Osteocyte (in vitro differentiated cells): ENCODE measurements around the gene TREH. TPM values are rescaled to one million over a fixed set of nuclear protein-coding genes. Genes with fewer than 3 reads are reported as not detected.
A peak's percentile ranks its signal among the peaks of the same experiment; 100 is the strongest.

Experiments used
- DNase-seq: peaks from one replicate; pipeline ENCODE4 v3.0.0; 2021; ENCODE audit warnings: mixed read lengths; ENCODE audit not compliant: unreplicated experiment; ENCODE audit errors: extremely low spot score
- H3K27ac Mint-ChIP-seq: one replicate; pipeline ENCODE4 v1.8.0; 2021; ENCODE audit warnings: mild to moderate bottlenecking, mixed read lengths; ENCODE audit not compliant: unreplicated experiment
- H3K27me3 Mint-ChIP-seq: one replicate; pipeline ENCODE4 v1.8.0; 2021; ENCODE audit warnings: mixed read lengths; ENCODE audit not compliant: unreplicated experiment
- H3K36me3 Mint-ChIP-seq: one replicate; pipeline ENCODE4 v1.8.0; 2021; ENCODE audit warnings: mixed read lengths; ENCODE audit not compliant: unreplicated experiment
- H3K4me1 Mint-ChIP-seq: one replicate; pipeline ENCODE4 v1.8.0; 2021; ENCODE audit warnings: mixed read lengths; ENCODE audit not compliant: unreplicated experiment
- H3K4me3 Mint-ChIP-seq: one replicate; pipeline ENCODE4 v1.8.0; 2021; ENCODE audit warnings: mild to moderate bottlenecking, moderate library complexity, mixed read lengths; ENCODE audit not compliant: unreplicated experiment
- H3K9me3 Mint-ChIP-seq: one replicate; pipeline ENCODE4 v1.8.0; 2021; ENCODE audit warnings: mixed read lengths; ENCODE audit not compliant: unreplicated experiment
- total RNA-seq: library from RNA; stranded (reverse); gene quantifications from 2 replicates; pipeline ENCODE4 v1.2.1, GENCODE V29; 2021
- TF ChIP-seq, protein P1 (sequence below): fragments of 200-600 bp; sonication (generic); IDR thresholded peaks from 2 replicates; pipeline ENCODE4 v1.5.0; 2021; ENCODE audit warnings: antibody characterized with exemption, mild to moderate bottlenecking, moderate library complexity

The TREH gene
- total RNA-seq, 1 donor from 2014 or later: not detected

DNA sequence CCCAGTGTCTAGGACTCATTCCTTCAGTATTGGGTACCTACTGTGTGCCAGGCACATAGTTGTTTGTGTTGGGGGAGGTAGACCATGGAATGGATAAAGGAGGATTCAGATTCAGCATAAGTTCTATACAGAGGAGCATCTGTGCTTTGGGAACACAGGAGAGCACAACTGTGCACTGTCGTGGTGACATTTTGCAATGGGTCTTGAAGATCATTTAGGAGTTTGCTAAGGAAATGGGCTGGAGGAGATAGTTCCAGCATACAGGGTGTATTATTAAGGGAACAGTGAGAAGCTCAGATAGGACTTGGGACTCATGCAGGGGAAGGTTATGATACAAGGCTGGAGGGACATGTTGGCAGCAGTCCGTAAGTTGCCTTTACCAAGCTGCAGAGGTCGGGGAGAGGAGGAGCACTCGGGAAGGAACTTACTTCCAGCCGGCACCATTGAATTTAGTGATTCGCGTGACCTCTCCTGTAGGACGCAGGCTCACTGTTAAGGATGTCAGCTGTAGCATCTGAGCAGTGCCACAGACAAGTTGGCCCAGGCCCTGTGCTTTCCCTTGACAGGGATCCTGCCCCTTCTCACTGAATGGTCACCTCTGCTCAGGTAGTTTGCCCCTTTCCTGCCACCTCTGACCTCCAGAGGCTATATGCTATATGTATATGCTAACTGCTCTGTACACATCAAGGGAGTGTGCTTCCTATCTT lies 25.6 kb downstream of the TREH start:
- DNase-seq: no peak
- Mint-ChIP-seq H3K36me3 (peaks cover 59% of the 10 kb centered on the region), H3K27me3 (no peaks in the 10 kb centered on the region), H3K4me3 (no peak overlapping the region), H3K4me1 (peaks cover 11% of the 10 kb centered on the region), H3K27ac (peak overlapping the region; percentile 12), H3K9me3 (no peaks in the 10 kb centered on the region)
- TF ChIP-seq, protein P1, sequence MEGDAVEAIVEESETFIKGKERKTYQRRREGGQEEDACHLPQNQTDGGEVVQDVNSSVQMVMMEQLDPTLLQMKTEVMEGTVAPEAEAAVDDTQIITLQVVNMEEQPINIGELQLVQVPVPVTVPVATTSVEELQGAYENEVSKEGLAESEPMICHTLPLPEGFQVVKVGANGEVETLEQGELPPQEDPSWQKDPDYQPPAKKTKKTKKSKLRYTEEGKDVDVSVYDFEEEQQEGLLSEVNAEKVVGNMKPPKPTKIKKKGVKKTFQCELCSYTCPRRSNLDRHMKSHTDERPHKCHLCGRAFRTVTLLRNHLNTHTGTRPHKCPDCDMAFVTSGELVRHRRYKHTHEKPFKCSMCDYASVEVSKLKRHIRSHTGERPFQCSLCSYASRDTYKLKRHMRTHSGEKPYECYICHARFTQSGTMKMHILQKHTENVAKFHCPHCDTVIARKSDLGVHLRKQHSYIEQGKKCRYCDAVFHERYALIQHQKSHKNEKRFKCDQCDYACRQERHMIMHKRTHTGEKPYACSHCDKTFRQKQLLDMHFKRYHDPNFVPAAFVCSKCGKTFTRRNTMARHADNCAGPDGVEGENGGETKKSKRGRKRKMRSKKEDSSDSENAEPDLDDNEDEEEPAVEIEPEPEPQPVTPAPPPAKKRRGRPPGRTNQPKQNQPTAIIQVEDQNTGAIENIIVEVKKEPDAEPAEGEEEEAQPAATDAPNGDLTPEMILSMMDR: no peak

DNA sequence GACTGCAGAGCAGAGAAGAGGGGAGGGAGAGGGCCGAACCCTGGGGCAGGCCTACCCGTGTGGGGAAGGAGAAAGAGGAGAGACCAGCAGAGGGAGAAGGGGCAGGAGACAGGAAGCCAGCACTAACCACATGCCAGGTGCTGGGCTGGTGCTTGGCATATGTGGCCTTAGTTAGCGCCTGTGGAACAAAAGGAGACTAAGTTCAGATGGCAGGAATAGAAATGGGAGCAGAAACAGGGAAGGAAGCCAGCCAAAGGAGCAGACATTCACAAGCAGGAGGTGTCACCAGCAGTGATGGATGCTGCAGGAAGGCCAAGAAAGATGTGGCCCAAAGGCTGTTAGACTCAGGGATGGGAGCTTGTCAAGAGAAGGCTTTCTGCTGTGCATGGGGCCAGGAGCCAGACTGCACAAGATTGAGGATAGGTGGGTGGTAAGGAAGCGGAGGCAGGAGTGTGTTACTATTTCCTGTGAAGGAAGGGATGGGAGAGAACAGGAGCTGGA lies 26.7 kb downstream of the TREH start:
- no peak for DNase-seq
- Mint-ChIP-seq H3K27me3 (no peaks in the 10 kb centered on the region), H3K36me3 (peaks cover 65% of the 10 kb centered on the region), H3K27ac (no peak overlapping the region), H3K4me1 (peaks cover 6% of the 10 kb centered on the region), H3K9me3 (no peaks in the 10 kb centered on the region), H3K4me3 (no peak overlapping the region)
- TF ChIP-seq, protein P1: no peak

DNA sequence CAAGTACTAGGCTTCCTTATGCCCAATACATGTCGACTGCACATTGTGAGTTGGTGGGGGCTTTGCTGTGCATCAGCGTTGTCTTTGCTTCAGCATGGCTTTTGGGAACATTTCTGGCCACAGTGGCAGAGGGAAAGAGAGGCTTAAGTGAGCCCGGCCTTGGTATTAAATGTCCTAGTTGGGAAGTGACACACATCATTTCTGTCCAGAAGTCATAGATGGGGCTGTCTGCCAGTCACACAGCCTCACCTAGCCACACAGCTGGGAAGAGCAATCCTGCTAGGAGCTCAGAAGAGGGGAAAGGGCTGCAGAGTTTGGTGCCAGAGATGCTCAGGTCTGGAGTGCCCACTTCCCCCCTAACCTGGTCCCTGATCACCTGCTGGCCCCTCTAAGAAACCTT lies 27.6 kb downstream of the TREH start:
- H3K27me3 Mint-ChIP-seq: no peaks in the 10 kb centered on the region
- H3K4me1 Mint-ChIP-seq: no peaks in the 10 kb centered on the region
- DNase-seq: no peak
- H3K9me3 Mint-ChIP-seq: no peaks in the 10 kb centered on the region
- peaks cover 67% of the 10 kb centered on the region for H3K36me3 Mint-ChIP-seq
- H3K4me3 Mint-ChIP-seq: no peak overlapping the region
- TF ChIP-seq, protein P1: no peak
- H3K27ac Mint-ChIP-seq: no peak overlapping the region

DNA sequence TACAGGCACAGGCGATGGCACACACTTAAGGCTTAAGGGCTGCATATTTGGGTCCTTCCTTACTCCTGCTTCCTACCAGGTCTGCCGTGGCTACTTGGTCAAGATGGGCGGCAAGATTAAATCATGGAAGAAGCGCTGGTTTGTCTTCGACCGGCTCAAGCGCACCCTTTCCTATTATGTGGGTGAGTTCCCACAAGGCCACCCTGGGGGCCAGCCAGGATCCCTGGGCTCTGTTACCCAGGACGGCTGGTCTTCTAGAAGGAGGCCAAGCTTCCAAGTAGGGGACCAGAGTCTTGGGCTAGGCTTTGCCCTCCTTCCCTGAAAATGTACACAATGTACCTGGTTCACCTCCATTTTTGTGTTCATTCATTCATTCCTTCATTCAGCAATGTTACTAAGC lies 29.1 kb downstream of the TREH start:
- no peaks in the 10 kb centered on the region for H3K9me3 Mint-ChIP-seq
- H3K27me3 Mint-ChIP-seq: no peaks in the 10 kb centered on the region
- H3K4me1 Mint-ChIP-seq: no peaks in the 10 kb centered on the region
- TF ChIP-seq, protein P1: no peak
- no peak overlapping the region for H3K27ac Mint-ChIP-seq
- H3K36me3 Mint-ChIP-seq: peaks cover 68% of the 10 kb centered on the region
- H3K4me3 Mint-ChIP-seq: no peak overlapping the region
- no peak for DNase-seq

DNA sequence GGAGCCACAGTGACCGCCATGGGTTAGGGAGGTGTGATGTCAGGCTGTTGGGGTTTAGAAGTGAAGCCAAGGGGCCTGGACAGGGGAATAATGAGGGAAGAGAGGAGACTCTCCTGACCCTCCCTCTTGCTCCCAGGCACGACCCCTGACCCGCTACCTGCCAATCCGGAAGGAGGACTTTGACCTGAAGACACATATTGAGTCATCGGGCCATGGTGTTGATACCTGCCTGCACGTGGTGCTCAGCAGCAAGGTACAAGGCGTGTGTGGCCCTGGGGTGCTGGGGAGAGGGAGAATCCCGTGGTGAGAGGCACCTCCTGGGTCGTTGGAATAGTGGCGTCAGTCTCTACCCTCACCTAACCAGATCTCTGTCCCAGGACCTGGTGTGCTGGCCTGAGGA lies 29.5 kb downstream of the TREH start:
- Mint-ChIP-seq H3K9me3 (no peaks in the 10 kb centered on the region), H3K27me3 (no peaks in the 10 kb centered on the region), H3K4me3 (no peak overlapping the region), H3K36me3 (peaks cover 68% of the 10 kb centered on the region), H3K4me1 (no peaks in the 10 kb centered on the region), H3K27ac (no peak overlapping the region)
- TF ChIP-seq, protein P1: no peak
- DNase-seq: no peak
